ENCODE results near the gene NRL. TPM values are rescaled to one million over a fixed set of nuclear protein-coding genes. Genes with fewer than 3 reads are reported as not detected.

Gene NRL
- total RNA-seq, 6 donors from 2014 or later: 2.6 to 9.8 (median 4.4) TPM

GRCh38 chr14:24159777-24160498, 45.2 kb upstream of the NRL start:
- Histone ChIP-seq H3K36me3 (peaks cover 49 to 75% (median 65%) of the 10 kb centered on the region in 4 donors), H3K27ac (peak overlapping the region; percentile 89 to 99 (median 90)), H3K9me3 (no peaks in the 10 kb centered on the region), H3K4me1 (peaks cover 30 to 44% (median 31%) of the 10 kb centered on the region in 4 donors), H3K4me3 (no peak overlapping the region), H3K27me3 (no peaks in the 10 kb centered on the region)
- WGBS, 2 donors: 94% methylated on average over 11 of the region's 11 CpGs
- TF ChIP-seq CTCF (IDR thresholded peaks at IDR 0.05) (no peak), POLR2A (IDR thresholded peaks at IDR 0.05) (no peak), POLR2AphosphoS5 (IDR thresholded peaks at IDR 0.05) (no peak), EP300 (IDR thresholded peaks at IDR 0.05) (no peak)
- ATAC-seq (ENCODE audit: low FRiP score in 2 of 2) (no peak), DNase-seq (no peak)

- no peak for TF ChIP-seq POLR2AphosphoS5 (IDR thresholded peaks at IDR 0.05)
- no peak for TF ChIP-seq CTCF (IDR thresholded peaks at IDR 0.05)
- no peak for TF ChIP-seq POLR2A (IDR thresholded peaks at IDR 0.05)
- TF ChIP-seq EP300 (IDR thresholded peaks at IDR 0.05): no peak
- WGBS, 2 donors: 94 to 98% methylated on average over 12 of the region's 12 CpGs
- no peaks in the 10 kb centered on the region for H3K9me3 ChIP-seq
- H3K4me3 ChIP-seq: no peak overlapping the region
- H3K4me1 ChIP-seq: peaks cover 11 to 18% (median 15%) of the 10 kb centered on the region in 4 donors
- DNase-seq: no peak
- H3K27ac ChIP-seq: peak overlapping the region in 1 of 4 donors; percentile 11
- H3K36me3 ChIP-seq: peaks cover 33 to 75% (median 58%) of the 10 kb centered on the region in 4 donors
- no peaks in the 10 kb centered on the region for H3K27me3 ChIP-seq
- no peak for ATAC-seq (ENCODE audit: low FRiP score in 2 of 2)
Measured at GRCh38 chr14:24157331-24157730, 42.6 kb upstream of the NRL start.

GRCh38 chr14:24156840-24157239, 42.1 kb upstream of the NRL start:
- H3K27me3 ChIP-seq: no peaks in the 10 kb centered on the region
- peaks cover 7 to 13% (median 10%) of the 10 kb centered on the region in 4 donors for H3K4me1 ChIP-seq
- 87 to 92% methylated on average over 1 of the region's 1 CpG for WGBS, 2 donors
- H3K36me3 ChIP-seq: peaks cover 35 to 80% (median 61%) of the 10 kb centered on the region in 4 donors
- no peak for TF ChIP-seq EP300 (IDR thresholded peaks at IDR 0.05)
- no peak for TF ChIP-seq POLR2AphosphoS5 (IDR thresholded peaks at IDR 0.05)
- TF ChIP-seq POLR2A (IDR thresholded peaks at IDR 0.05): no peak
- H3K4me3 ChIP-seq: no peak overlapping the region
- H3K9me3 ChIP-seq: no peaks in the 10 kb centered on the region
- DNase-seq (no peak), ATAC-seq (ENCODE audit: low FRiP score in 2 of 2) (no peak)
- H3K27ac ChIP-seq: no peak overlapping the region

GRCh38 chr14:24155100-24155499, 40.4 kb upstream of the NRL start:
- no peaks in the 10 kb centered on the region for H3K27me3 ChIP-seq
- no peak overlapping the region for H3K4me3 ChIP-seq
- H3K9me3 ChIP-seq: no peaks in the 10 kb centered on the region
- TF ChIP-seq POLR2AphosphoS5 (IDR thresholded peaks at IDR 0.05) (no peak), EP300 (IDR thresholded peaks at IDR 0.05) (no peak), POLR2A (IDR thresholded peaks at IDR 0.05) (no peak), CTCF (IDR thresholded peaks at IDR 0.05) (no peak)
- DNase-seq: no peak
- peaks cover 49 to 90% (median 73%) of the 10 kb centered on the region in 4 donors for H3K36me3 ChIP-seq
- peak overlapping the region in 1 of 4 donors; percentile 23 for H3K27ac ChIP-seq
- peaks cover 0 to 1% (median 0%) of the 10 kb centered on the region in 4 donors for H3K4me1 ChIP-seq
- no peak for ATAC-seq (ENCODE audit: low FRiP score in 2 of 2)
- 94 to 96% methylated on average over 7 to 10 of the region's 10 CpGs for whole genome bisulfite sequencing, 2 donors

- Histone ChIP-seq H3K27ac (no peak overlapping the region), H3K4me3 (no peak overlapping the region), H3K27me3 (no peaks in the 10 kb centered on the region), H3K4me1 (peaks cover 8 to 25% (median 10%) of the 10 kb centered on the region in 4 donors), H3K9me3 (no peaks in the 10 kb centered on the region), H3K36me3 (peaks cover 45 to 79% (median 61%) of the 10 kb centered on the region in 4 donors)
- DNase-seq: no peak
- ATAC-seq (ENCODE audit: low FRiP score in 2 of 2): no peak
- WGBS, 2 donors: 92 to 96% methylated on average over 14 to 16 of the region's 16 CpGs
- no peak for TF ChIP-seq POLR2A (IDR thresholded peaks at IDR 0.05)
- TF ChIP-seq CTCF (IDR thresholded peaks at IDR 0.05): no peak
- TF ChIP-seq POLR2AphosphoS5 (IDR thresholded peaks at IDR 0.05): no peak
Measured at GRCh38 chr14:24151404-24152080, 36.8 kb upstream of the NRL start.
